GM04503 (cell line): ENCODE results near the gene TMEM114.

Experiments used
- DNase-seq: peaks from one replicate; pipeline ENCODE4 v3.0.0-alpha.2; 2012; ENCODE audit warnings: low read depth

The TMEM114 gene

GRCh38 chr16:8611122-8611521 lies 20.8 kb upstream of the TMEM114 start:
- DNase-seq: no peak

DNA sequence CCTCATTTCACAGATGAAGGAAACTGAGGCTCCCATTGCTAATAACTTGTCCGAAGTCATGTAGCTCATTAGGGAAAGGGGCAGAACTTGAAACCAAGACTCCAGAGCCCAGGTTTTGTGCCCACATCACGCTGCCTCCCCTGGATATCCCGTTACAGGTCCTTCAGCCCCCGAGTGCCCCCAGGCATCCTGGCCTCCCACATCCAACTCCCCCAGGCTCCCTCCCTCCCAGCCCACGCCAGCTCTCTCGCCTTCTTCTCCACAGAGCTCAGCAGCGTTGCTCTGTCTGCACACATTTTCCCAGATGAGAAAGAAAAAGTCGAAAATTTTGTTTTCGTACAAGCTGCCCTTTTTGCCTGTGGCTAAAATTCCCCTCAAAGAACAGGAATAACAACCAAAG lies 16.9 kb upstream of the TMEM114 start:
- no peak for DNase-seq

DNA sequence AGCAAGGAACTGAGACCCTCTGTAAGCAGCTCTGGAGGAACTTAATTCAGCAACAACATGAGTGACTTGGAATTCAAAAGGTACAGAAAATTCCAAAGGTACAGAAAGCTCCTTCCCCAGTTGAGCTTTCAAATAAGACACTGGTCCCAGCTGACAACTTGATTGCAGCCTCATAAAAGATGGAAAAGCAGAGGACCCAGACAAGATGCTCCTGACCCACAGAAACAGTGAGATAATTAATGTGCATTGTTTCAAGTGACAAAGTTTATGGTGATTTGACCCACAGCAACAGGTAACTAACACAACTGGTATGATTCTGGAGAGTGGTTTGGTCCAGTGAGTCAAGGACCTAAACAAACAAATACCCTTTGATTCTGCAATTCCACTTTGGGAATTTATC lies 15.2 kb upstream of the TMEM114 start:
- DNase-seq: no peak

GRCh38 chr16:8600144-8600775 lies 9.9 kb upstream of the TMEM114 start:
- no peak for DNase-seq

- no peak for DNase-seq
Measured at GRCh38 chr16:8596581-8596980, 6.3 kb upstream of the TMEM114 start.

- DNase-seq: no peak
Measured at GRCh38 chr16:8595783-8596182, 5.5 kb upstream of the TMEM114 start.

DNA sequence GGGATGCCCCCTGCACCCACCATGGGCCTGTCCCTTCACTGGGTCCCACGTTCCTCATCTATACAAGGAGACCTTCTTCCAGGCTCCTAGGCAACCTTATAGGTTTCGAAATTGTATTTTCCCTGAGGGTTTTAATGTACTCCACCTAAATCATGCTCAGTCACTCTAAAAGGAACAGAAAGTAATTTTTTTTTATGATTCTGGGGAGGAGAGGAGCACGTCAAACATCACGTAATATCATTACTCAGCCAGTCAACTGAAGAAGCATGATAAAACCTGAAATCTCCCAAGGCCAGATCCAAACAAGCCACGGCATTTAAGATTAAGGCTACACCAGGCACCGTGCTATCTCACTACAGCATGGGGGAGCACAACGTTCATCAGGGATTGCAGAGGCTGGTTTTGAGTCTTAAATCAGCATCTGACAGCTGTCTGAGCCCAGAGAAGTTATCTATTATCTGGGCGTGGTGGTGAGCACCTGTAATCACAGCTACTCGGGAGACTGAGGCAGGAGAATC lies 3.9 kb upstream of the TMEM114 start:
- DNase-seq: no peak

DNA sequence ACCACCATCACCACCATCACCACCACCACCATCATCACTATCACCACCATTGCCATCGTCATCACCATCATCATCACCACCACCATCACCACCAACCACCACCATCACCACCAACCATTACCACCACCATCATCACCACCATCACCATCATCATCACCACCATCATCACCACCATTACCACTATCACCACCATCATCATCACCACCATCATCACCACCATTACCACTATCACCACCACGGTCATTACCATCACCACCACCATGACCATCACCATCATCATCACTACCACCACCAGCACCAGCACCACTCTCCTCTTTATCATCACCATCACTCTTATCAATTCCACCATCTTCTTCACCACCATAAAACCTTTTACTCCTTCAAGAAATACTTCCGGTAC lies 1.1 kb upstream of the TMEM114 start:
- DNase-seq: no peak

GRCh38 chr16:8590811-8591210 lies 500 bp upstream of the TMEM114 start:
- no peak for DNase-seq

DNA sequence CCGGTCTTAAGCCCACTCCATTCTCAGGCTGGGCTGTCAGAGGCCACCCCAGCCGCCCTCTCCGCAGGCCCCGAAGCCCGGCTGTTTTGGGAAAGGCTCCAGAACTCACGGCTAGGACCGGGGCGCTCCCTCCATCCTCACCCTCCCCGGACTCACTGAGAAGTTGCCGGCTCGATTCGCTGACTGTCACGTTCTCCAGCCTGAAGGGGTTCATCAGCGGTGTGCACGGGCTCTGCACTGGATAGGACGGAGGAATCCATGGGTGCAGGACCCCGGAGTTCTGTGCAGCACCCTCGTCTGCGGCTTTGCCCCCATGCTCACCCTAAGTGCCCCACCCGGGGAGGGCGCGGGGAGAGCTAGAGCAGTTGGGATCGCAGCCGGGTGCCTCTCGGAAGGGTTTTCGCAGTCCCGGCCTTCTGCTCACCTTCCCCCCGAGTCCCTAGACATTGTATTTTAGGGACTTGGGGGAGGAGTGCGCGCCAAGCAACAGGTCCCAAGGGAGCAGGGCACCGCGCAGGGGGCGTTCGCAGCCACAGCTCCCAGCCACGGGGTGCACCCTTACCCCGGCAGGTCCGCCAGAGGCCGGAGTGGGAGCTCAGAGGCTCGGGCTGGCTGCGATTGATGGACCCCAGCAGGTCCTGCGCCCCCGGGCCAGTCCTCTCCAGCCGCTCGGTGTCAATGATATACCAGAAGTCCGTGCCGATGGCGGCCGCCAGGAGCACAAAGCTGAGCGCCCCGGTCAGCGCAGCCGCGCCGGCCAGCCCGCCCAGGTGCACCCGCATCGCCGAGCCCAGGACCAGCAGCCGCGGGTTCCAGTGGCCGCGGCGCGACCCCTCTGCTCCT lies 1.0 kb downstream of the TMEM114 start:
- DNase-seq: no peak

GRCh38 chr16:8588682-8589056 lies 1.6 kb downstream of the TMEM114 start:
- DNase-seq: no peak

DNA sequence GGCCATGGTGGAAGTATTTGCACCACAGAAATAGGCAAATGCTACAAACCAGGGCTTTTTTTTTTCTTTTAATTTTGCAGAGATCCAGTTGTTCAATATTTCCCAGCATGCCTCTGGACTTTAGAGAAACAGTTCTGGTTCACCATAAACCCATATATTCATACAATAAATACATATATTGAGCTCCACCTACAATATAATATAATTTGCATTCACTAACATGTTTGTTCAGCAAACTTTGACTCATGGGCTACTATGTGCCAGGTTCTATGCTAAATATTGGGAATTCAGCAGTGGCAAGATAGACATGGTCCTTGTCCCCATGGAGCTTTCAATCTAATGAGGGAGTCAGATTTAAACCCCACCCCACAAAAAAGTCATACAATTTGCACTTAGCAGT lies 3.2 kb downstream of the TMEM114 start:
- no peak for DNase-seq

DNA sequence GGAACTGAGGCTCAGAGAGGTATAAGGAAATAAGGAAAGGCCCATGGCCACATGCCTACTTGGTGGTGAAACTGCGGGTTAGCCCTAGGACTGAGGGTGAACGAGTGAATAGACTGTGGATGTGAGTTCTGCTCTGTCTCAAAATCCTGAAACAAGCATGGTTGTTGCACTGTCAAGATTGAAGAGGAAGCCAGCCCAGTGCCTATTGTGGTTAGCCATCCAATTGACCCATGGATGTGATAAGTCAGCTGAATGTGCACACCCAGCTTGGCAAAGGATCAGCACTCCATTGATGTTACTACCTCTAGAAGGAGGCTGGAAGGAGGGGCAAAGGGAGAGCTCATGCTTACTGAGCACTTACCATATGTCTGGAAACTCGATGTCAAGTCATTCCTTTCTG lies 4.5 kb downstream of the TMEM114 start:
- no peak for DNase-seq

DNA sequence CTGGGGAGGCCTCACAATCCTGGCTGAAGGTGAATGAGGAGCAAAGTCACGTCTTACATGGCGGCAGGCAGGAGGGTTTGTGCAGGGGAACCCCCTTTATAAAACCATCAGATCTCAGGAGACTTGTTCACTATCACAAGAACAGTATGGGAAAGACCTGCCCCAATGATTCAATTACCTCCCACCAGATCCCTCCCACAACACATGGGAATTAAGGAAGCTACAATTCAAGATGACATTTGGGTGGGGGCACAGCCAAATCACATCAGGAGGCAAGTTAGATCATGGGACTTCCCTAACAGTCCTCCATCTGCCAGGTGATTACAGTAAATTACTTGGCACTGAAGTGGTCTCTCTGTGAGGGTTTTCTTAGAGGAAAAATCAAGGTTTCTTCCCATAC lies 5.3 kb downstream of the TMEM114 start:
- no peak for DNase-seq

- no peak for DNase-seq
Measured at GRCh38 chr16:8583732-8584131, 6.6 kb downstream of the TMEM114 start.

DNA sequence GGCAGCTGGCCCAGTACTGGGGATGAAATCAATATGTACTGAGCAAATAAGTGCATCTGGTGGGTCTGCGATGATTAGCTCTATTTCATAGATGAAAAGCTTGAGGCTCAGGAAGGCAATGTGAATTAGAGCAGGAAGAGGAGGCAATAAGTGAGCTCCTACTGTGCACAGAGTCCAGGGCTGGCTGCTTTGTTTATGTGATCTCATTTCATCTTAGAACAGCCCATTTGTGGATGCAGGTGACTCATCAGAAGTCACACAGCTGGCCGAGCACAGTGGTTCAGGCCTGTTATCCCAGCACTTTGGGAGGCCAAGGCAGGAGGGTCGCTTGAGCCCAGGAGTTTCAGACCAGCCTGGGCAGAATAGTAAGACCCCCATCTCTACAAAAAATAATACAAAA lies 7.1 kb downstream of the TMEM114 start:
- no peak for DNase-seq

DNA sequence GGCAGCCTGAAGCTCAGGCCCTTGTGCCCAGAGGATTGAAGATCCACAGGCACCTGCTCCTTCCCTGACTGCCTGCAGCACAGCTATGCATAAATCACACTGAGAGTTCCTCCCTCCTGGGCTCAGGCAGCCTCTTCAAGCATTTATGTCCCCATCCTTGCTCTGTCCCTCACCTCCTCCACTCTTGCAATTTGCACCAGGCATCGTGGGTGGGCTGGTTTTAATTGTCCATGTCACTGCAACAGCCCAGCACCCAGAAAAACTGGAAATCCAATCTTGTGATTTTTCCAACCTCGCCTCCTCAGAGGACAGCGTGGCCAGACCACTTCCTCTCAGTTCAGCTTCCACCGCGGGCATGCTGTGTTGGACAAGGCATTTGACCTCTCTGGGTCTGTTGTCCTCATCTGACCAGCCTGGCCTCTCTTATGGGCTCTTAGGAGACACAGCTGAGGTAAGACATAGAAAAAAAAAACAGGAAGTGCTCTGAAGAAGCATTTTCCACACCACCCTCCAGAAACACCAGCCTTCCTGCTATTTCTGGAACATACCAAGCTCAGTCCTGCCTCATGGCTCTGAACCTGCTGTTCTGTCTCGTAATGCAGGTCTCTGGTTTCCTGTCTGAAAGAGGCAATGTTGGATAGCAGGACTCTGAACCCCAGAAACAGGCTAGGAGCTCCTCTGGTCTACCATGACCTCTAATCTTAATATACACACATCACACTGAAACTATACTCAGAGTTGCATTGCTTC lies 8.3 kb downstream of the TMEM114 start:
- no peak for DNase-seq

GRCh38 chr16:8579559-8579958 lies 10.8 kb downstream of the TMEM114 start:
- DNase-seq: no peak

- no peak for DNase-seq
Measured at GRCh38 chr16:8577678-8578304, 12.5 kb downstream of the TMEM114 start.

GRCh38 chr16:8576141-8577004 lies 13.9 kb downstream of the TMEM114 start:
- no peak for DNase-seq

- DNase-seq: no peak
Measured at GRCh38 chr16:8575399-8575798, 14.9 kb downstream of the TMEM114 start.
